GM19239 (cell line): ENCODE results near the gene ARPC5L.
A peak's percentile ranks its signal among the peaks of the same experiment; 100 is the strongest.
"Not testable (repeated sequence)": the region's sequence is repeated elsewhere in the genome, so short reads cannot be mapped to it uniquely, and the experiment has no call there.

Source experiments
- DNase-seq: peaks from one replicate; pipeline ENCODE4 v3.0.0; 2011; ENCODE audit warnings: low spot score; ENCODE audit not compliant: insufficient read length
- FAIRE-seq: peaks from 2 replicates; lab custom pipeline; 2011; peaks lifted over from hg19 to GRCh38; lab: Jason Lieb, UNC

Gene ARPC5L

GRCh38 chr9:124861342-124862229, at the start of gene ARPC5L, which contains the start of gene RPL35:
TSS of gene ARPC5L (plus strand) at chr9:124862130. CDS start at chr9:124869291, 7,161 bp downstream.
TSS of gene RPL35 (minus strand) at chr9:124861957. CDS start at chr9:124861912, 45 bp downstream.
- DNase-seq, result peak; percentile 92
- no peak for FAIRE-seq

GRCh38 chr9:124812441-124812876, 49.5 kb upstream of the ARPC5L start:
- DNase-seq, result no peak
- FAIRE-seq, result no peak

GRCh38 chr9:124813041-124813440, 48.9 kb upstream of the ARPC5L start:
- no peak for DNase-seq
- FAIRE-seq, result no peak

GRCh38 chr9:124813501-124814163, 48.3 kb upstream of the ARPC5L start:
- no peak for DNase-seq
- no peak for FAIRE-seq

DNA sequence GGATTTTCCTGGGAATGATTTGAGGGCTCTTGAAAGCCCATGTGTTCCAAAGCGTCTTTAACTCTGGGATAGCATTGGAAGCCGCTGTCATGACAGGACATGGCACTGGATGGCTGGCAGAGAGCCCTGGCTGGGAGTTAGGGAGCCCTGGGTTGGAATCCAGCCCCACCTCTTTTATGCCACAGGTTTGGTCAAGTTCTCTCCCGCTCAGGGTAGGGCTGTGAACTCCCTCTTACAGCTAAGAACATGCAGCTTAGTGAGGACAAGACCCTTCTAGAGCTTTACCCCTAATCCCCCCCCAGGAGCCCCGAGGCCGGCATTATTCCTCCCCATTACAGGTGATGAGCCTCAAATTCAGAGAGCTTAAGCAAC, 47.8 kb upstream of the ARPC5L start:
- FAIRE-seq (no peak), DNase-seq (no peak)

- no peak for FAIRE-seq
Measured at GRCh38 chr9:124815601-124816000, 46.3 kb upstream of the ARPC5L start.

DNA sequence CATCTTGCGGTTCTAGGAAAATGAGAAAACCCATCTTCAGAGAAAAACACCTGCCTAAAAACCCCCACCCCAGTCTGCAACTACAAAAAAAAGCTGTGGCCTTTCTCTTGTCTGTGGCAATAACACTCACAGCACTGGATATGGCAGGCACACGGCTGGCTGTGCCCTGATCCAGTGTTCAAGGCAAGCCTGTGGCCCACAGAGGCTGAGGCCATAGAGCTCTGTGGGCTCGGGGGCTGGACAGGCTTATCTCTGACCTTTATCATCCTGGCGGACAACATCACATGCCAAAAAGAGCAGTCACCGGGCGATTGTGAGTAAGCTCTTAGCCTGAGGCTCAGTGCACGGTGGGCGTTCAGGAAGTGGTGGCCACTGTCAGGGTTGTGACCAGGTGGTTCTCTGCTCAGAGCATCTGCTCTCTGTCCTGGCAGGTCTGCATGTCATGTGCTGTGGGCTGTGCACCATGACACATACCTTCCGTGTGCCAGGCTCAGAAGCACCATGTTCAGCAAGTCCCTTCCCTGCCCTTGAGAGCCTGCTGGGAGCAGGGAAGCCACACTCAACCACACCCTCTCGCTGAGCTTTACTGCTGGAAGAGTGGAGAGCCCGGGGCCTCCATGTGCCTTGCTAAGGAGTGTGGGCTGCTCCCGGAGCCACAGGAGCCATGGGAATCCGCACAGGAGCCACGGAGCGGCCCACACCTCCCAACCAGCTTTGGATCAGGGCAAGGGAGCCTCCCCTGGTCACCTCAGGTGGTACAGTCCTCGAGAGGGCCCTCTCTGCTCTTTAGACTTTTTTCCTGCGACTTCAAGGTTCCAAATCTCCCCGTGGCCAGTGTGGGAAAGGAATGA, 43.3 kb upstream of the ARPC5L start:
- DNase-seq (no peak), FAIRE-seq (no peak)

More at GRCh38 chr9:124815601-124816000, 46.3 kb upstream of the ARPC5L start:
- no peak for DNase-seq

DNA sequence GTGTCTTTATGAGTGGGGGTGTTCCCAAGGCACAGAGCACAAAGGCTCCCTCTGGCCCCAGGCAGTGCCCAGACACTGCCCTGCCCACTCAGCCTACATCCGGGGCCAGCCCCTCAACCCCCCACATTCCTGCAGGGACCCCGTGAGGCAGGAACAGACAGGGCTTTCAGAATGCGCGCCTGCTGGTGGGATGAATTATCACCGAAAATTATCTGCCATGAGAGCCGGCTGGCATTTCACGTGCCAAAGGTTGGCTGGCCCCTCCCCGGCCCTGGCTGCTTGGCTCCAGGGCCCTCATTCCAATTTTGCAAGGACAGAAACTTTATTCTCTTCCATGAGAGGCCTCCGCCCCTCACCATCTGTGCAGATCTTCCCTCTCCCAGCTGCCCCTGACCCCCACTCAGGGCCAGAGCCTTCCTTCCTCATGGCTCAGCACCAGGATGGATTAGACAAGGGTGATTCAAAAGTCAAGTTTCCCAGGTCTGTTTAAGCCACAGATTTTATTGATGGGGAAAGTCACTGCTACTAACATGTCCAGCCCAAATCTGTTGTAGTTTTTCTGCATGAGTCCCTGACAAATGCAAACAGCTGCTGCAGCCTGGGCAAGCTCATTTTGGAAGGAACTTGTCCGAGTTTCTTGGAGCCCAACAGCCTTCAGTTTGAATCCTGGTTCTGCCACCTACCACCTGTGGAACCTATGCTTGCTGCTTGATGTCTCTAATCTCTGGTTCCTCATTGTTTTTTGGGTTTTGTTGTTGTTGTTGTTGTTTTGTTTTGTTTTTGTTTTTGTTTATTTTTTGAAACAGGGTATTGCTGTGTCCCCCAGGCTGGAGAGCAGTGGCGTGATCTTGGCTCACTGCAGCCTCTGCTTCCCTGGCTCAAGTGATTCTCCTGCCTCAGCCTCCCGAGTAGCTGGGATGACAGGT, 41.0 kb upstream of the ARPC5L start:
- FAIRE-seq (no peak), DNase-seq (no peak)

DNA sequence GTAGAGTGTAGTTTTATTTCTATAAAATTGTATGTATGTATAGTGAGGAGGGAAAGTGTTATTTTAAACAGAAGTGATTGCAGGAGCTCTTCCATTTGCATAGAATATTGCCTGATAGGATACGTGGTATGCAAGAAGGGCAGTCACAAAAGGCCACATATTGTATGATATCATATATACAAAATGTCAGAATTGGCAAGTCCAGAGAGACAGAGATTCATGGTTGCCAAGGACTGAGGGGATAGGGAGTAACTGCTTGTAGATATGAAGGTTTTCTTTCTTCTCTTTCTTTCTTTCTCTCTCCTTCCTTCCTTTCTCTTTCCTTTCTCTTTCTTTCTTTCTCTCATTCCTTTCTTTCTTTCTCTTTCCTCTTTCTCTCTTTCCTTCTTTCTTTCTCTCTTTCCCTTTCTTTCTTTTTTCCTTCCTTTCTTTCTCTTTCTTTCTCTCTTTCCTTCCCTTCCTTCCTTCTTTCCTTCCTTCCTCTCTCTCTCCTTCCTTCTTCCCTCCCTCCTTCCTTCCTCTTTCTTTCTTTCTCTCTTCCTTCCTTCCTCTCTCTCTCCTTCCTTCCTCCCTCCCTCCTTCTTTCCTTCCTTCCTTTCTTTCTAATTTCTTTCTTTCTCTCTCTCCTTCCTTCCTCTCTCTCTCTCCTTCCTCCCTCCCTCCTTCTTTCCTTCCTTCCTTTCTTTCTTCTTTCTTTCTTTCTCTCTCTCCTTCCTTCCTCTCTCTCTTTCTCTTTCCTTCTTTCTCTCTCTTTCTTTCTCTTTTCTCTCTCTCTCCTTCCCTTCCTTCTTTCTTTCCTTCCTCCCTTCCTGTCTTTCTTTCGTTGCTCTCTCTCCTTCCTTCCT, 33.2 kb upstream of the ARPC5L start:
- DNase-seq (no peak), FAIRE-seq (no peak)

GRCh38 chr9:124829334-124829669, 32.6 kb upstream of the ARPC5L start:
- no peak for DNase-seq
- no peak for FAIRE-seq

DNA sequence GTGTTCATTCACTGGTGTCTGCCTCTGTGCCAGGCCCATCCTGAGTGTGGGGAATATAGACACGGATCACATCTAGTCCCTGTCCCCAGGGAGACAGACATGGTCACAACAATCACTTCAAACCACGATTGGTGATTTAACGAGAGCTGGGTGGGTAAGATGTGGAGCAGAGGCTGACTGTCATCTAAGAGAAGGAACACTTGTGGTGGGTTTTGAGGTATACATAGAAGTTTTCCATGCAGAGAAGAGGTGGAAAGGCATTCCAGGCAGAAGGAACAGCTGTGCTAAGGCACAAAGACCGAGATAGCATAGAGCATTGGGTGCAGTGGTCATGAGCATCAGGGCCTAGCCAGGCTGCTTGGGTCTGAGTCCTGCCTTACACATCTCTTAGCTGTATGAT, 31.3 kb upstream of the ARPC5L start:
- DNase-seq (no peak), FAIRE-seq (no peak)

DNA sequence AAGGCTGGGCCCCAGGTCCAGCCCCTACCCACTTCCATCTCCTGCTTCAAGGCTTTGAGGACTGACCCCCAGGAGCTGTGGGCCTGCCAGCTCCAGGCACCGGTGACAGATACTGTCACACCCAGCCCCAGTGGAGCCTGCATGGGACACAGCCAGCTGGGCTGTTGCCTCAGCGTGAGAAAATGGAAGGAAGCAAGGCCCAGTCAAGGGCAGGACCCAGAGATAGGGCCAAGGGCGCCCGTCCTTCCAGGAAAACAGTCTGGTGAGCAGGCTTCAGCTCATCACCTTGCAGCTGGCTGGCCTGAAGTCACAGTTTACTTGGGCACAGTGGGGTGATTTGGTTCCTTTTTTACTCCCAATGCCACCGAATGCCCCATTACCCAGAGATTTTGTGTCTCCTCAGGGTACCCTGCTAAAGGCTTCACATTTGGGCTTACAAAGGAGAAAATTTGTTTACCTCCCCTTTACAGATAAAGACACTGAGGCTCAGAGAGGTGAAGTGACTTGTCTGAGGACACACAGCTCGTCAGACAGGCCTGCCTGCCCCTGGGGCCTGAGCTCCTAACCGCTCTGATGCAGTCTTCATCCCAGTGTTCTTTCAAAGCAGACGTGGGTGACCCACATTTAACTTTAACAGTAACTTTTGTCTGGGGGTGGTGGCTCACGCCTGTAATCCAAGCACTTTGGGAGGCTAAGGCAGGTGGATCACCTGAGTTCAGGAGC, 30.1 kb upstream of the ARPC5L start:
- no peak for DNase-seq
- no peak for FAIRE-seq

GRCh38 chr9:124834591-124834990, 27.3 kb upstream of the ARPC5L start:
- no peak for FAIRE-seq

GRCh38 chr9:124835026-124835557, 26.8 kb upstream of the ARPC5L start:
- DNase-seq (no peak), FAIRE-seq (no peak)

More at GRCh38 chr9:124834591-124834990, 27.3 kb upstream of the ARPC5L start:
- no peak for DNase-seq

DNA sequence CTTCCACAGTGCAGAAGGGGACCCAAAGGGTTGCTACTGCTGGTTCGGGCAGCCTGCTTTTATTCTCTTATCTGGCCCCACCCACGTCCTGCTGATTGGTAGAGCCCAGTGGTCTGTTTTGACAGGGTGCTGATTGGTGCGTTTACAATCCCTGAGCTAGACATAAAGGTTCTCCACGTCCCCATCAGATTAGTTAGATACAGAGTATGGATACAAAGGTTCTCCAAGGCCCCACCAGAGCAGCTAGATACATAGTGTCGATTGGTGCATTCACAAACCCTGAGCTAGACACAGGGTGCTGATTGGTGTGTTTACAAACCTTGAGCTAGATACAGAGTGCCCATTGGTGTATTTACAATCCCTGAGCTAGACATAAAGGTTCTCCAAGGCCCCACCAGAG, 23.8 kb upstream of the ARPC5L start:
- not testable (repeated sequence) for DNase-seq, FAIRE-seq

DNA sequence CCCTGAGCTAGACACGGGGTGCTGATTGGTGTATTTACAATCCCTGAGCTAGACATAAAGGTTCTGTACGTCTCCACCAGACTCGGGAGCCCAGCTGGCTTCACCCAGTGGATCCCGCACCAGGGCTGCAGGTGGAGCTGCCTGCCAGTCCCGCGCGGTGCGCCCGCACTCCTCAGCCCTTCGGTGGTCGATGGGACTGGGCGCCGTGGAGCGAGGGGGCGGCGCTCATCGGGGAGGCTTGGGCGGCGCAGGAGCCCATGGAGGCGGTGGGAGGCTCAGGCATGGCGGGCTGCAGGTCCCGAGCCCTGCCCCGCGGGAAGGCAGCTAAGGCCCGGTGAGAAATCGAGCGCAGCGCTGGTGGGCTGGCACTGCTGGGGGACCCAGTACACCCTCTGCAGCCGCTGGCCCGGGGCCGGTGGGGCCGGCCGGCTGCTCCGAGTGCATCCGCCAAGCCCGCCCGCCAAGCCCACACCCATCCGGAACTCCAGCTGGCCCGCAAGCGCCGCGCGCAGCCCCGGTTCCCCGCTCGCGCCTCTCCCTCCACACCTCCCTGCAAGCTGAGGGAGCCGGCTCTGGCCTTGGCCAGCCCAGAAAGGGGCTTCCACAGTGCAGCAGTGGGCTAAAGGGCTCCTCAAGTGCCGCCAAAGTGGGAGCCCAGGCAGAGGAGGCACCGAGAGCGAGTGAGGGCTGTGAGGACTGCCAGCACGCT, 23.2 kb upstream of the ARPC5L start:
- FAIRE-seq, DNase-seq: not testable (repeated sequence)
